ENCODE results near the gene CP.
A peak's percentile ranks its signal among the peaks of the same experiment; 100 is the strongest.

Gene CP

DNA sequence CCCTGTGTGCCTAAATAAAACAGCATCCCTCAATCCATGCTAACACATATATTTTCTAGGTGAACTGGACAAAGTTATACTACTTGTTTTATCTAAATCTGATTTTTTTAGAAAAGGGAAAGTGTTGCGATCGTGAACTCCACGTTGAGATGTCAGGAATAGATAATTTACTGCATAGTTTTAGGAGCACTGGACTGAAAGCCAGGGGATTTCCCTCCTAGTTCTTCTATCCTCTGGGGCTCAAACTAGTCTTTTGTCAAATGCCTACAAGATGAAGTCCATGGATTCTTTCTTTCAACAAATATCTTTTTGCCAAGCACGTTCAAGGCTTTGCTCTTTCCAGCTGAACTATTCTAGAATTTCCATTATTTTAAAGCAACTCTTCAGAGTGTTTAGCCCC, 92.8 kb downstream of the CP start:
- H3K27ac Mint-ChIP-seq, result no peak overlapping the region
- peaks cover 3% of the 10 kb centered on the region for H3K36me3 Mint-ChIP-seq
- peak overlapping the region; percentile 97 for H3K4me3 Mint-ChIP-seq
- H3K27me3 Mint-ChIP-seq, result no peaks in the 10 kb centered on the region
- H3K9me3 Mint-ChIP-seq, result no peaks in the 10 kb centered on the region
- H3K4me1 Mint-ChIP-seq, result peaks cover 37% of the 10 kb centered on the region

GRCh38 chr3:149122721-149123578, 98.7 kb downstream of the CP start:
- H3K27me3 Mint-ChIP-seq, result no peaks in the 10 kb centered on the region
- H3K9me3 Mint-ChIP-seq, result no peaks in the 10 kb centered on the region
- H3K27ac Mint-ChIP-seq, result no peak overlapping the region
- H3K4me1 Mint-ChIP-seq, result peaks cover 4% of the 10 kb centered on the region
- H3K36me3 Mint-ChIP-seq, result no peaks in the 10 kb centered on the region
- H3K4me3 Mint-ChIP-seq, result no peak overlapping the region

Measured in activated naive CD4-positive, alpha-beta T cell treated with anti-CD3 and anti-CD28 coated beads, Interleukin-2, amount 50 U/mL, for 24 hours (primary cell).